SK-N-SH (cell line): ENCODE measurements around the gene CFAP299. TPM values are rescaled to one million over a fixed set of nuclear protein-coding genes. Genes with fewer than 3 reads are reported as not detected.

ENCODE experiments used
- CTCF ChIA-PET: fragments of 300-600, 350-600 bp; formaldehyde crosslinking; extraction: SDS; loops from one replicate; lab custom pipeline; 2021; lab: Yijun Ruan, JAX
- POLR2A ChIA-PET: fragments of 350-600 bp; sonication (Branson Sonifier 250); formaldehyde crosslinking; extraction: SDS; loops from one replicate; lab custom pipeline; 2020; ENCODE audit warnings: antibody characterized with exemption, inconsistent platforms; lab: Yijun Ruan, JAX
- DNase-seq: peaks from one replicate; pipeline ENCODE4 v3.0.0; 2012
- H2AFZ ChIP-seq: fragments of 200-600 bp; sonication (generic); 2 replicates; pipeline ENCODE4 v1.8.1; 2016; ENCODE audit warnings: antibody characterized with exemption, mild to moderate bottlenecking, low read depth
- H3F3A ChIP-seq: fragments of 200-600 bp; sonication (generic); replicated peaks from 2 replicates; pipeline ENCODE3; 2016; ENCODE audit warnings: antibody characterized with exemption, mild to moderate bottlenecking; ENCODE audit not compliant: insufficient read depth
- H3K27ac ChIP-seq, 2 experiments: fragments of 200-500 bp in 1 of 2; fragments of 200-600 bp in 1 of 2; sonication (Bioruptor generic) in 1 of 2; sonication (generic), shearing (Covaris generic) in 1 of 2; 2 replicates each; pipeline versions ENCODE4 v1.5.1 to v1.6.1; 2014 to 2016; ENCODE audit warnings: low read depth in 2 of 2, inconsistent platforms in 1 of 2, low read length in 1 of 2, mild to moderate bottlenecking in 1 of 2, mixed read lengths in 1 of 2
- H3K27me3 ChIP-seq: fragments of 200-600 bp; sonication (generic), shearing (Covaris generic); 2 replicates; pipeline ENCODE4 v1.6.1; 2016; ENCODE audit warnings: mixed run types; ENCODE audit not compliant: insufficient read depth
- H3K36me3 ChIP-seq, 2 experiments: fragments of 200-500 bp in 1 of 2; fragments of 200-600 bp in 1 of 2; sonication (Bioruptor generic) in 1 of 2; sonication (generic) in 1 of 2; replicated peaks in 1 of 2; 2 replicates each; pipeline versions ENCODE3 to v1.5.1; 2014 to 2016; ENCODE audit warnings: low read length in 1 of 2, mild to moderate bottlenecking in 1 of 2; ENCODE audit not compliant: insufficient read depth in 2 of 2, control insufficient read depth in 1 of 2
- H3K4me1 ChIP-seq, 2 experiments: fragments of 200-500 bp in 1 of 2; fragments of 200-600 bp in 1 of 2; sonication (Bioruptor generic) in 1 of 2; sonication (generic), shearing (Covaris generic) in 1 of 2; 2 replicates each; pipeline versions ENCODE4 v1.5.1 to v1.6.1; 2014 to 2016; ENCODE audit warnings: low read depth in 1 of 2, low read length in 1 of 2, mixed run types in 1 of 2; ENCODE audit not compliant: insufficient read depth in 2 of 2, control insufficient read depth in 1 of 2
- H3K4me2 ChIP-seq: fragments of 200-600 bp; sonication (generic), shearing (Covaris generic); 2 replicates; pipeline ENCODE4 v1.6.1; 2017; ENCODE audit warnings: mixed run types
- H3K4me3 ChIP-seq, 2 experiments: fragments of 200-500 bp in 1 of 2; fragments of 200-600 bp in 1 of 2; sonication (Bioruptor generic) in 1 of 2; sonication (generic), shearing (Covaris generic) in 1 of 2; 2 replicates each; pipeline versions ENCODE4 v1.5.1 to v1.8.1; 2014 to 2016; ENCODE audit warnings: low read depth in 2 of 2, inconsistent platforms in 1 of 2, low read length in 1 of 2, mild to moderate bottlenecking in 1 of 2, mixed read lengths in 1 of 2, moderate library complexity in 1 of 2
- H3K79me2 ChIP-seq: fragments of 200-600 bp; sonication (generic); 2 replicates; pipeline ENCODE4 v1.8.1; 2017; ENCODE audit warnings: mild to moderate bottlenecking; ENCODE audit not compliant: insufficient read depth
- H3K9ac ChIP-seq: fragments of 200-600 bp; sonication (generic); 2 replicates; pipeline ENCODE4 v1.6.1; 2017; ENCODE audit warnings: mixed run types
- H3K9me2 ChIP-seq: fragments of 200-600 bp; sonication (generic); 2 replicates; pipeline ENCODE4 v1.6.1; 2017; ENCODE audit warnings: mixed run types
- H3K9me3 ChIP-seq: fragments of 200-600 bp; sonication (generic); 2 replicates; pipeline ENCODE4 v1.6.1; 2017; ENCODE audit warnings: mixed run types, mild to moderate bottlenecking, moderate library complexity
- H4K20me1 ChIP-seq: fragments of 200-600 bp; sonication (generic); 2 replicates; pipeline ENCODE4 v1.6.1; 2017; ENCODE audit warnings: mild to moderate bottlenecking, mixed run types; ENCODE audit not compliant: insufficient read depth
- CTCF ChIP-seq: fragments of 200-600 bp; sonication (generic); IDR thresholded peaks from 2 replicates; pipeline ENCODE4 v1.6.1; 2017; ENCODE audit warnings: antibody characterized with exemption, mild to moderate bottlenecking, moderate library complexity
- EP300 ChIP-seq, 2 experiments: IDR thresholded peaks; 2 replicates each; pipeline versions ENCODE4 v1.4.0 to v1.6.1; 2012; ENCODE audit warnings: borderline replicate concordance in 1 of 2, low read depth in 1 of 2, low read length in 1 of 2
- EZH2phosphoT487 ChIP-seq: fragments of 200-600 bp; sonication (generic); IDR thresholded peaks from 2 replicates; pipeline ENCODE4 v1.6.1; 2017; ENCODE audit warnings: low read depth, mixed run types, mild to moderate bottlenecking, antibody characterized with exemption, moderate library complexity, borderline replicate concordance
- FOSL2 ChIP-seq: IDR thresholded peaks from 2 replicates; pipeline ENCODE4 v1.4.0; 2012; ENCODE audit warnings: low read depth, mild to moderate bottlenecking, moderate library complexity, borderline replicate concordance
- FOXJ3 ChIP-seq: sonication (generic); formaldehyde crosslinking; IDR thresholded peaks from 2 replicates; pipeline ENCODE4 v1.5.1; 2020; ENCODE audit warnings: mild to moderate bottlenecking, missing genetic modification reagents
- GABPA ChIP-seq: IDR thresholded peaks from 2 replicates; pipeline ENCODE4 v1.4.0; 2012; ENCODE audit warnings: low read depth, mild to moderate bottlenecking
- IRF3 ChIP-seq: fragments of 150-350 bp; IDR thresholded peaks from 2 replicates; pipeline ENCODE4 v1.6.1; 2016; ENCODE audit warnings: mild to moderate bottlenecking, low read depth, low read length
- MAX ChIP-seq: IDR thresholded peaks from 2 replicates; pipeline ENCODE4 v1.4.0; 2012; ENCODE audit warnings: low read depth
- MXI1 ChIP-seq: IDR thresholded peaks from 2 replicates; pipeline ENCODE4 v1.6.1; 2012; ENCODE audit warnings: mild to moderate bottlenecking, low read depth, low read length, improper control_type of control experiment
- NFIC ChIP-seq: IDR thresholded peaks from 2 replicates; pipeline ENCODE4 v1.4.0; 2012; ENCODE audit warnings: borderline replicate concordance
- PBX3 ChIP-seq: IDR thresholded peaks from 2 replicates; pipeline ENCODE4; 2012
- POLR2AphosphoS5 ChIP-seq: IDR thresholded peaks from 2 replicates; pipeline ENCODE4 v1.6.1; 2012; ENCODE audit warnings: low read depth, low read length
- RAD21 ChIP-seq: IDR thresholded peaks from 2 replicates; pipeline ENCODE4 v1.6.1; 2012; ENCODE audit warnings: mild to moderate bottlenecking, low read length
- SIN3A ChIP-seq: IDR thresholded peaks from 2 replicates; pipeline ENCODE4 v1.6.1; 2012; ENCODE audit warnings: low read depth, mild to moderate bottlenecking, low read length, moderate library complexity, borderline replicate concordance
- SMC3 ChIP-seq: IDR thresholded peaks from 2 replicates; pipeline ENCODE4 v1.6.1; 2012; ENCODE audit warnings: low read depth, low read length, improper control_type of control experiment
- TAF1 ChIP-seq: IDR thresholded peaks from 2 replicates; pipeline ENCODE4 v1.6.1; 2012; ENCODE audit warnings: low read depth, mild to moderate bottlenecking, low read length, moderate library complexity, borderline replicate concordance
- TEAD4 ChIP-seq: IDR thresholded peaks from 2 replicates; pipeline ENCODE4 v1.4.0; 2012; ENCODE audit warnings: mild to moderate bottlenecking, borderline replicate concordance; ENCODE audit not compliant: insufficient read depth
- USF1 ChIP-seq: IDR thresholded peaks from 2 replicates; pipeline ENCODE4 v1.4.0; 2012; ENCODE audit warnings: low read depth, borderline replicate concordance
- YY1 ChIP-seq: IDR thresholded peaks from 2 replicates; pipeline ENCODE4 v1.4.0; 2012; ENCODE audit warnings: low read depth, mild to moderate bottlenecking
- WGBS: methylation state at CpG from one replicate; pipeline ENCODE4 v1.1.6; 2017; ENCODE audit warnings: low lambda C conversion rate; 5-methylcytosine and 5-hydroxymethylcytosine counted together
- polyA plus RNA-seq, 3 experiments: library from polyadenylated mRNA; depleted of rRNA; stranded (reverse); fragments of >200 nt; gene quantifications; 2 replicates each; pipeline ENCODE4 v1.2.3, GENCODE V29; 2012

The CFAP299 gene
- polyA plus RNA-seq, 1 of the 3 experiments (the other 2 are of a cell fraction) = 1.2 TPM

- peaks cover 0 to 5% of the 10 kb centered on the region in 2 experiments for H3K36me3 ChIP-seq
- no peak overlapping the region for H3K4me2 ChIP-seq
- no peak overlapping the region for H3K4me3 ChIP-seq
- 54% methylated on average over 2 of the region's 2 CpGs for WGBS
- no peaks in the 10 kb centered on the region for H3K9me2 ChIP-seq
- POLR2A ChIA-PET = no interaction called here
- no peak for TF ChIP-seq POLR2AphosphoS5
- no peak for TF ChIP-seq RAD21
- no peak for TF ChIP-seq EZH2phosphoT487
- no peak for TF ChIP-seq FOSL2
- no peak for TF ChIP-seq PBX3
- no peak for TF ChIP-seq GABPA
- no peak for TF ChIP-seq SIN3A
- TF ChIP-seq CTCF = no peak
- TF ChIP-seq YY1 = no peak
- TF ChIP-seq NFIC = no peak
- TF ChIP-seq MAX = no peak
- TF ChIP-seq USF1 = no peak
- TF ChIP-seq TAF1 = no peak
- no peak for TF ChIP-seq EP300 (IDR thresholded peaks at IDR 0.05; ENCODE audit: borderline replicate concordance in 1 of 2, low read depth in 1 of 2, low read length in 1 of 2)
- TF ChIP-seq MXI1 = no peak
- no peak for TF ChIP-seq TEAD4
- no peak for TF ChIP-seq FOXJ3 (CRISPR knock-in tag)
- no peak for TF ChIP-seq IRF3
- no peak for TF ChIP-seq SMC3
- TF ChIP-seq, all 33 proteins: peak for 0
- Histone ChIP-seq H3K9me3 (no peaks in the 10 kb centered on the region), H3F3A (peaks cover 3% of the 10 kb centered on the region), H3K27ac (no peak overlapping the region), H4K20me1 (no peaks in the 10 kb centered on the region), H3K27me3 (no peaks in the 10 kb centered on the region), H2AFZ (no peak overlapping the region), H3K4me1 (no peaks in the 10 kb centered on the region), H3K9ac (no peak overlapping the region), H3K79me2 (no peaks in the 10 kb centered on the region)
- DNase-seq = no peak
- CTCF ChIA-PET = no interaction called here
Measured at GRCh38 chr4:80367737-80368136, 32.2 kb downstream of the CFAP299 start.
